Keratinocyte (primary cell): ENCODE measurements around the gene NECTIN1.

Source experiments
- CTCF ChIP-seq, 3 experiments: IDR thresholded peaks in 1 of 3; conservative IDR thresholded peaks in 1 of 3; optimal IDR thresholded peaks in 1 of 3; 2 replicates in 2 of 3; 3 replicates in 1 of 3; pipeline versions ENCODE3 to v1.5.1; 2011; ENCODE audit warnings: low read length in 3 of 3, mild to moderate bottlenecking in 3 of 3, moderate library complexity in 2 of 3, control low read depth in 1 of 3, inconsistent platforms in 1 of 3; ENCODE audit not compliant: insufficient read depth in 2 of 3; ENCODE audit errors: extremely low read depth in 1 of 3
- EZH2 ChIP-seq: IDR thresholded peaks from one replicate; pipeline ENCODE4 v1.6.1; 2012; ENCODE audit warnings: inconsistent platforms, mild to moderate bottlenecking, low read length, moderate library complexity

- no peak for TF ChIP-seq CTCF (optimal IDR thresholded peaks at IDR 0.05 in 1 of 3, IDR thresholded peaks at IDR 0.05 in 1 of 3, conservative IDR thresholded peaks at IDR 0.05 in 1 of 3; ENCODE audit: extremely low read depth in 1 of 3, insufficient read depth in 2 of 3, low read length in 3 of 3)
- no peak for TF ChIP-seq EZH2
Measured at GRCh38 chr11:119716582-119717498, 12.2 kb downstream of the NECTIN1 start.
